ENCODE data around the gene APEH.
"Not testable (repeated sequence)": the region's sequence is repeated elsewhere in the genome, so short reads cannot be mapped to it uniquely, and the experiment has no call there.

Gene APEH

DNA sequence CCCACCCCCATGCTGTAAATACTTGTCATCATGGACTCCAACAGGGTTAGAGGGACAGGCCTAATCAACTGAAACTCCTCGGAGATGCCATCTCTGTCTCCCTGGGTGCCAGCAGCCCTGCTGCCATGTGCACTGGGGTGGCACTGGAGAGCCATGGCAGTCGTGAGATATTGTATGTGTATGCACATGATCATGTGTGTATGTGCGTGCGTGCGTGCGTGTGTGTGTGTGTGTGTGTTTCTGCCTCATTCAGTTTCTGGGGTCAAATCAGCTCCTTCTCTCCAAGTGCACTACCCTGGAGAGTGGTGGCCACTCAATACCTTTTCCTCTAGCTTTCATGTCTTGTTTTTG is 3.2 kb upstream of the APEH start:
- DNase-seq = no peak

DNA sequence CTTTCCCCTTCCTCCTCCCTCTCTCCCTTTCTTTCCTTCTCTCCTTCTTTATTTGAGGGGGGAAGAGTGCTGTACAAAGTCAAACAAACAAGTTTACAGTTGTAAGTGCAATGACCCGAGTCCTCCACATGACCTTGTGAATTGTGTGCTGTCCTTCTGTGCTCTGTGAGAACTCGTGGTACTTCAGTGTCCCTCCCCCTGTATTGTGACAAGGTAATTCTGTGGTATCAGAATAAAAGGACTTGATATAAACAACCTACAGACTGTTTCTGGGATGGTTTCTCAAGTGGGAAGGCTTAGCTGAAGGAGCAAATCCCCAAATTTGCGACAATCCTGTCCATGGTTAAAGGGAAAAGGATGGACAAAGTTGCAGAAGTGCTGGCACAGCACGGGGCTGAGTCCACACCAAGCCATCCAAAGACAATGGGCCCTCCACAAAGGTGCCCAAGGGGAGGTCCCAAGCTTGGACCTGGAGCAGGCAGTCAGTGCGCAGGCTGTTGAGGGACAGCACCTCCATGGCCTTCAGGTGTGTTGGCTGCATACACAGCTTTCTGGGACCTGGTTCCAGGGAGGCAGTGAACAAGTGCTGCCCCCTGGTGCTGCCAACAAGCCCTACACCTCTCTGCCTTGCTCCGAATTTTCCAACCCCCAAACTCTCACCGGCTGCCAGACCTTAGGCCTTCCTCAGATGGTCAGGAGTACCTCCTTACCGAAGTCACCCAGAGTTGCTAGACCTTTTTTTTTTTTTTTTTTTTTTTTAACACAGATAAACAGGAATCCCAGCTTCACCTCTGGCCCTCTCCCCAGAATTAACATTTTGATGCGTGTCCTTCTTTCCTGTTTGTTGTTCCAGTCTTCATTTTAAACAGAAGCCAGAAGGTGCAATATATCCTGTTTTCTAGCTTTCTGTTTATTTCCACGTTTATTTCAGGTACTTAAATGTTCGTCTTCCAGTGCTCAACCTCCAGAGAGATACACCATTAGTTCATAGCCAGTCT is 2.6 kb upstream of the APEH start:
- peak; percentile 25 to 71 for DNase-seq

DNA sequence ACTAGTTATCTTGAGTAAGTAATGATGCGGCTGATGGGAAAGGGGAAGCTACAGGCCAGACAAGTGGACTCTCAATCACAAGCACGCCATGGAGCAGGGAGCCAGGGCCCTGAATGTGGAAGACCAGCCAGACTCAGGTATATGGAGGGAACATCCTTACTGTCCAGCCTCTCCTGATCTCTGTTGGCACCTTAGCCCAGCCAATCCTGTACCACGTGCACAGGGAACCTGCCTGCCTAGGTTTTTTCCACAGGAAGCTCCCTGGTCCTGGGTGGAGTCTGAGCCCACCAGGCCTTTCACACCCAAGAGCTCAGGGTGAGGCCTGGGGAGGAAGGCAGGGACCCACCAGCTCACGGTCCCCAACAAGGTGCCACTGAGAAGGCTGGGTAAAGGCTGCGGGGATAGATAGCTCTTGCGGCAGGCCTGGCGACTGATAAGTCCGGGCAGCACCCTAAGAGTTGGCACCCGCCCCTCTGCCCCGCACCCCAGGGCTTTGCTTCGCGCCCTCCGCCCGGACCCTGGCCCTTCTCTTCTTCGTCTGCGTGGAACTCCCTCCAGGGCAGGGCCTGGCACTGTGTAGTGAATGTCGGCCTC is 933 bp upstream of the APEH start:
- DNase-seq = peak in 1 of 2 donors; percentile 26

DNA sequence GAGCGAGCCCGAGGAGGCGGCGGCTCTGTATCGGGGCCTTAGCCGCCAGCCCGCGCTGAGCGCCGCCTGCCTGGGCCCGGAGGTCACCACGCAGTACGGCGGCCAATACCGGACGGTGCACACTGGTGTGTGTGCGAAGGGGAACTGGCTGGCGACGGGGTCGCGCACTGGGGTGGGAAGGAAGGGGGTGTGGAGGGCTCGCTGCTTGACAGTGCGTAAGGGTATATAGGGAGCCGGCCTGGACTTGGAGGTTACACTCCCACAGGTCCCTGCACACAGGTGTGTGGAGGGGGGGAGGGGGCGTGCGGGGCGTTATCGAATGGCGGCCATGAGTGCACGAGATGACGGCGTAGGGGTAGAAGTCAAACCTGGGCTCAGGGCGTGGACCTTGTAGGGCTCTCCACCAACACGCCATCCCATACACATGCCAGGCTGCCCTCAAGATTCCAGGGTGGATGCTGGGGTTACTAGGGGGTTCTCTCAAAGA is 389 bp downstream of the APEH start:
- DNase-seq = peak in 1 of 2 donors; percentile 2

DNA sequence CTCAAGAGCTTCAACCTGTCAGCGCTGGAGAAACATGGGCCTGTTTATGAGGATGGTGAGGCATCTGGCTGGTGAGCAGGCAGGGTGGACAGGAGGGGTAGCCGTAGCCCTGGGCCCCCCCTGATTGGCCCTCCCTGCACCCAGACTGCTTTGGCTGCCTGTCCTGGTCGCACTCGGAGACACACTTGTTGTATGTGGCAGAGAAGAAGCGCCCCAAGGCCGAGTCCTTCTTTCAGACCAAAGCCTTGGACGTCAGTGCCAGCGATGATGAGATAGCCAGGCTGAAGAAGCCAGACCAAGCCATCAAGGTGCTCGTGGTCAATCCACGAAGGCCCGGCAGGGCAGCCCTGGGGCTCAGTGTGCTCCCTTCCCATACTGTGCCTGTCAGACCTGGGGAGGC is 1.8 kb downstream of the APEH start:
- no peak for DNase-seq

DNA sequence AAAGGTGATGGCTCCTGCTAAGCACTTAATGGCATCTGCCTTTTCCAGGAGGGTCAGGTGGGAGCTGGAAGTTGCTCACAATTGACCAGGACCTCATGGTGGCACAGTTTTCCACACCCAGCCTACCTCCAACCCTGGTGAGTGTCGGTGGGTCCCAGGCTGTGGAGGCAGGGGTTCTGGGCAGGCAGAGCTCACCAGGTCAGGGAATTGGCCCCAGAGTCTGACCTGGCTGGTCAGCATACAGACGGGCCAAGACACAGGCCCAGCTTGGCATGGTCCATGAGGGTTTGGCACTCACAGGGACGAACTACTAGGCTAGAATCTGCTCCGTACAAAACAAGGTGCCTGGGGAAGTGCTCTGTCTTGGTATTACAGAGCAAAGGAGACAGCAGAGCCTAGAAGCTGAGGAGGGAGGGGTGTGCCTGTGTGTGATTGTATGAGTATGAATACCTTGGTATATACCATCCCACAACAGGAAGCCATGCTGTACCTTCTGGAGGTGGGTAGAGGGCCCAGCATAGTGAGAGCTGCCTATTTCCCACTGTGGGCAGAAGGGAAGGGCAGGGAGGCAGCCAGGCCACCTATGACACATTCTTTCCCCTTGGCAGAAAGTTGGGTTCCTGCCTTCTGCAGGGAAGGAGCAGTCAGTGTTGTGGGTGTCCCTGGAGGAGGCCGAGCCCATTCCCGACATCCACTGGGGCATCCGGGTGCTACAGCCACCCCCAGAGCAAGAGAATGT is 6.5 kb downstream of the APEH start:
- no peak for DNase-seq

DNA sequence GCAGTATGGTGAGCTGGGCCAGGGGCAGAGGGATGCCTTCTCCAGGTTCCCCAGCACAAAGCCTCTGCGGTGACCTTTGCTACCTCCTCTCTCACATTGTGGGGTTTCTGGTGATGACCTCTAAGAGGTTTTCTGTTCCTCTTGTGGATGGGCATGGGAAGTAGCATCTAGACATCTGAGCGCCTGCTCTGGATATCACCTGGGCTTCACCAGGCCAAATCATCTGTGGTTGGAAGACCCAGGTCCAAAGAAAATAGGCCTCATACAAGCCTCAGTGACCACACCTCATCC is 7.0 kb downstream of the APEH start:
- no peak for DNase-seq

DNA sequence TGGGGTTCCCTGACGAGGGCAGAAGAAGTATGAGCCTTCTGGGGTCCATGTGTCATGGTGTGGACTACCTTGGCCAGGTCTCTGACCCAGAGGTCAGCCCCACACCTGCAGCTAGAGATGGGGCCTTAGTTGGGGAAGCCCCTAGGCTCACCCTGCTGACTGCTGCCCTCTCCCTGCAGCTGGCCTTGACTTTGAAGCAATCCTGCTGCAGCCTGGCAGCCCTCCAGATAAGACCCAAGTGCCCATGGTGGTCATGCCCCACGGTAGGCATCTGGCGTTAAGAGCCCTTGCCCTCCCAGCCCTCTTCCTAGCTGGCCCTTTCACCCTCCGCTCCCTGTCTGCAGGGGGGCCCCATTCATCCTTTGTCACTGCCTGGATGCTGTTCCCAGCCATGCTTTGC is 7.4 kb downstream of the APEH start:
- no peak for DNase-seq

DNA sequence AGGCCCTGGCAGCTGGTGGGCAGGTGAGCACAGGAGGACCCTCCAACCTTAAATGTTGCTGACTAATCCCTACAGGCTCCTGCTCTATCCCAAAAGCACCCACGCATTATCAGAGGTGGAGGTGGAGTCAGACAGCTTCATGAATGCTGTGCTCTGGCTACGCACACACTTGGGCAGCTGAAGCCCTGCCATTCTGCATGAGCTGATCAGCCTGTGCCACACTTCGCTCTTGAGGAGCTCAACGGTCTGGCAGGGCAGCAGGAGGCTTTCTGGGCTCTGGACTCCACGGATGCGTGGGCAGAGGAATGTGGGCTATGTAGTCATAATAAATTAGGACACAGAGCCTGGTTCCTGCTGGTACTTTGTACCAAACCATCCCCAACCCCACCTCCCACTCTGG is 9.0 kb downstream of the APEH start:
- DNase-seq = no peak

DNA sequence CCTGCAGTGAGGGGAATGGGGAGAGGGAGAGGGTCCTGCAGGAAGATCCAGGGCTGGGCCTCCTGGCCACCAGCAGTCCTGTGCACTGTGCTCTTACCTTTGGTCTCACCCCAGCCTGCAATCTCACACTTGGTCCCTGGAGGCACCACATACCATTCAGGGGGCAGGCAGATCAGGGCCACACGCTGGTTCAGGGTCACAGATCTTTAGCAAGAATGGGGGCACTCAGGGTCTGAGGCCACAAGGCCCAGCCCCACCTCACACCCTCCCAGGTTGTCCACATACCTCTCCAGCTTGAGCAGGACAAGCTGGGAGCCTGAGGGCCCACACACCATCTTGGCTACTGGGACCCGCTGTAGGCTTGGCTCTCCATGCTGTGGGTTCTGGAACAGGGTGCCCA is 10.3 kb downstream of the APEH start:
- not testable (repeated sequence) for DNase-seq

DNA sequence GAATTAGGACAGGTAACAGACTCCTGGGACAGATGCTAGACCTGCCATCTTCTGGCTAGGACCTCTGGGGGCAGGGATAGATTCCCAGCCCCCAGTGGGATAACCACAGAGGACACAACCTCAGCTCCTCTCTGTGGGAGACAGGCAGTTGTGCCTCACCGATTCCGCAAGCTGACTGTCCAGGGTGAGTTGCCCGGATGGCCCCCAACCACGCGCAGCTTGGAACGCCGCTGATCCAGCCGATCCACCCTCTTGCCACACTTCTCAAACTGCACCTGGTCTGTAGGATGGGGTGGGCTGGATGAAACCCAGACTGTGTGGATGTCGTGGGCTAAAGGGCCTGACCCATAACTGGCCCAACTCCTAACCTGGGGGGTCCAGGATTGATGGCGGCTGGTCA is 11.0 kb downstream of the APEH start:
- DNase-seq = not testable (repeated sequence)

DNA sequence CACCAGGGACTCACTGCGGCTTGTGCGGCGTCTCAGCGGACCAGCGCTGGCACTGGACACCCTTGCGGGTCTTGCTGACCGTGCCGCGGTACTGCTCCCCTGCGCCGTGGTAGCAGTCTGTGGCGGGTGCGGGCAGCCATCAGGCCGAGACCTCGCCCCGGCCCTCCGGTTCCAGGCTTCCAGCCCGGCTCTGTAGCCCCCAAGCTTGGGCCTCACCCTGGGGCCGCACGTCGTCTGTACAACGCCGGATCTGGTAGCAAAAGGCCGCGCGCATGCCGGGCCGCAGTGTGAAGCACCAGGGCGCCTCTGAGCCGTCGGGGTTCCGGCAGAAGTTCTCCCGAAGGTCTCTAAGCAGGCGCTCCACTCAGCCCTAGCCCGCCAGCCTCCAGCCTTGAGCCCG is 11.7 kb downstream of the APEH start:
- not testable (repeated sequence) for DNase-seq

DNA sequence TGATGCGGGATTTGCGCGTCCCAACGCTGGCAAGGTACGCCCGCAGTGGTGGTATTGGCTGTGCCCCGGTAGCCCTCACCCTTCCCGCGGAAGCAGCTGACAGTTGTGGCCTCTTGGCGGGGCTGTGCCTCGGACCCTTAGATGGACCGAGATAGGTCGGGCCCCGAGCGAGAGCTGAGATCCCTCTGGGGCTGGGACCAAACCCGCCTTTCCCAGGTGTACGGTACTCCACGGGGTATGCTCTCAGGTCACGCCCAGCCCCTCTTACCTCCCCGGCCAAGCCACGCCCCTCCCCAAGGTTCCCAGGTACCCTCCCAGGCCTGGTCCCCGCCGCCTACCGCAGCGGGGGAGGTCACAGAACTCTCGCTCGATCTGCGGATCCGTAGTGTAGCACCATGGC is 12.2 kb downstream of the APEH start:
- DNase-seq = not testable (repeated sequence)

DNA sequence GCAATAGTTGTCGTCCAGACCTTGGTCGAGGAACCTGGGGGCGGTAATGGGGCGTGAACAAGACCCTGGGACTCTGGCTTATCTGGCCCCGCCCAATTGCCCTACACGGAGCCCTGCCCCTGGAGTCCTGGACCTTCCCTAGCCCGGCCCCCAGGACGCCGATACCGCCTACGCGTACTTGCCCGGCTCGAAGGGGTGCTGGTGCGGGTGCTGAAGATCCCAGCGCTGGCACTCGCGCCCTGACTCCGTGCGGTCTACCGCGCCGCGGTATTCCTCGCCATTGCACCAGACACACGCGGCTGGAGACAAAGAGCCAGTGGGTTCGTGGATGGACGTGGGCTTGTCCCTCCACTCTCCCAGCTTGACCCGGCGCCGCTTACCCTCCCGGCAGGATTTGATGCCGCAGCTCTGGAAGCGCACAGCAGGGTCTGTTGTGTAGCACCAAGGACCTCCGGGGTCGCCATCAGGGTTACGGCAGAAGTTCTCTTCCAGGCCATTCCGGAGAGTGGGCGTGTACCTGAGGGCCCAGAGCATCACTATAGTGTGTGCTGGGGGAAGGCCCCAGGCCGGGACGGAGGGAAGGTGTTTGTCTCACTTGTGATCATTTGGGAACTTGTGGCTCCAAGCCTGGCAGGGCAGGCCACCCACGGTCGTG is 12.7 kb downstream of the APEH start:
- peak; percentile 40 to 57 for DNase-seq

DNA sequence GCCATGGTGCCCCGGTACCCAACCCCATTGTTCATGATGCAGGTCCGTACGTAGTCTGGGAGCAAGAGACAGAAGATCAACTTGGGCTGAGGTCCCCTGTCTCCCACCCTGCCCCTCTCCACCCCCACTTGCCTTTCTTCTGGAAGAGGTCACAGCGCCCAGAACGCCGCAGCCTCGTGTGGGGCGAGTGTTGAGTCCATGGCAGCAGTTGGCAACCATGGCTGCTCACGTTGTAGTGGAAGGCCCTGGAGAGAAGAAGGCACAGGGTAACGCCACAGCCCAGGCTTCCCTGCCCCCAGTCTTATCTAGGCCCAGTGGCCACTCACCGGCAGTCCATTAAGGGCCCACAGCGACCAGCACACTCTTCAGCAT is 13.3 kb downstream of the APEH start:
- DNase-seq = not testable (repeated sequence)

DNA sequence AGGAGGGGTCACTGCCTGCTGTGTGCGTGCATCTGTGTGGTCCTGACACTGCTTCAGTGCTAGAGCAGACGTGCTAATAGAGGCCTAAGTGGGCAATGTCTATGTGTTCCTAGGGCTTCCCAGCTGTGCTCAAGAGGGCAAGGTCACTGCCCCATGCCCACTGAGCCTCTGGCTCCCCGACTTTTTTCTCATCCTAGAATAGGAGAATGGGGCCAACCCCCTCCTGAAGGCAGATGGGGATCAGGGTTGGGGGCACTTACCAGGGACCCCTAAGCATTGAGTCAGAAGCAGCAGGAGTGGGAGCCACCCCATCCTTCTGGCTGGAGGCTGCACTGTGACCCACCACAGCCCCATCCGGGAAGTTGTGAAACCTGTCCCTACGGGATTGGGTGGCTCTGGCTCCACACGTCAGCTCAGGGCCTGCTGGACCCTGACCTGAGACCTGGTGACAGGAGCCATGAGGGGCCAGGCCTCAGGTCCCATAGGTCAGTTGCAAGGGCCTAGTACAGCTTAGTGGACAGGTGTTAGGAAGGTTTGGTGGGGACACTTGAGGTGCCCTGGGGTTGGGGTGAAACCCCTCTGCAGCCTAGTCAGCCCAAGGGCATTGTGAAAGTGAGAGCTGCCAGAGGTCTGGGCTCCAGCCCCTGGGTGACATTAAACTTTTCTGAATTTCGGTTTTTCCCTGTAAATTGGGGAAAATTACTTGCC is 14.3 kb downstream of the APEH start:
- not testable (repeated sequence) for DNase-seq

DNA sequence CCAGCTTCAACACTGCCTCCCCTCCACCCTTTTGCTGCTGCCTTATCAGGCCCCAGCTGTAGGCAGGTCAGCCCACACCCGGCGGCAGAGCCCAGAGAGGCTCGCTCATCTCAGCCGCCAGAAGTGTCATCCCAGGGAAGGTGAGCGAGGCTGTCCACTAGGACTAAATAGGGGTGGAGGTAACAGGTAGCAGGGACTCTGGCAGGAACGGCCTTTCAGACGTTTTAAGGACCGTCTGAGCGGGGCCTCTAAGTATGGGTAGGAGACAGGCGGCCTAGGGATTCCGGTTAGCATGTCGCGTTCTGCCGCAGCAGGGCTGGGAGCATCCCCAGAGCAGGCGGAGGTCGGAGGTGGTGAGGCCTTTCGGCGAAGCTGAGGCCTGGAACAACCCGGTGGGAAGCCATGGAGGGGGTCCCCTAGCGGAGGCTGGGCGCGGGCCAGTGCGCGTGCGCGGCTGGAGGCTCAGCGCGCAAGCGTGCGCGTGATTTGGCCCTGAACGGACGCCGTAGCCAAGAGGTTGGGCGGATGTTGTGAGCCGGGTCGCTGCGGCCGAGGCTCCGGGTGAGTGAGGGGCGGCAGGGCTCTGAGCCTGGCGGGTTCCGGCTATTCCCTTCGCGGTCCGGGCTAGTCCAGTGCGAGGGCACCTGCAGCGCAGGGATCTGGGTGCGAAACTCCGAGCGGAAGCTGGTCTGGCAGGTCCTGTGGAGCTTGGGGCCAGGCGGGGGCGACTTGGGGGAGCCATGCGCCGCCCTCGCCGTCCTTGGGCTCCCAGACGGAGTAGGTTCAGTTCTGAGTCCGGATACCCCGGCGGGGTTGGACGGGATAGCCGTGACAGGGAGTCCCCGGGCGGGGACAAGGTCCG is 15.1 kb downstream of the APEH start, which contains the start of the genes MST1 and RNF123:
Gene MST1 (minus strand): TSS at position 429 of the 862 bp plus-strand sequence. CDS start 783 bp downstream, outside the sequence.
Gene RNF123 (plus strand): TSS at position 512 of the 862 bp plus-strand sequence. CDS start 1,609 bp downstream, outside the sequence.
- DNase-seq = peak; percentile 77 to 93

DNA sequence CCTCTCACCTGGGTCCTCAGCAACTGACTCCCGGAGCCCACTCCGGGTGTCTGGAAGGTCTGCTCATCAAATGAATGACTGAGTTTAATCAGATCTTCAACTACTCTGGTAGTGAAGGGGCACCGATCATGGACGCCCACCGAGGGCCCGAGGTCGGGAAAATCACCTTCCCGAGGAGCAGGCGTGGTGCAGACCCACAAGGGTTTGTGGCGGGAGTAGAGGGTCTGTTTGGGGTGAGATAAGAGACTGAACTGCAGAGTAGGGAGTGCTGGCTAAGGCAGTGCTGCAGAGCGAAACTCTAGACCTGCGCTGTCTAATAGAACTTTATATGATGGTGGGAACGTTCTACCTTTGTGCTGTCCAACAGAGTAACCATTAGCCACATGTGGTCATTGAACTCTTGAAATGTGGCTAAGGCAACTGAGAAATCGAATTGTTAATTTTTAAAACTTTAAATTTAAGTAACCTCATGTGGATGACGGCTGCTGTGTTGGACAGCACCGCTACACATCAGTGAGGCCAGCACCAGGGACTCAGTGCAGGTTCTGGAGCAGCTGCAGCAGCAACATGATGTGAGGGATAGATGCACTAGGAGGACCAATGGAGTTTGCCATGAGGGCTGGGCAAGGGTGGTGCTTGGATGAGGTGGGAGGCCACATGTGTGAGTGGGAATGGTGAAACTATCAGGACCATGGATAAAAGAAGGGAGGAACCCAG is 15.9 kb downstream of the APEH start:
- not testable (repeated sequence) for DNase-seq

DNA sequence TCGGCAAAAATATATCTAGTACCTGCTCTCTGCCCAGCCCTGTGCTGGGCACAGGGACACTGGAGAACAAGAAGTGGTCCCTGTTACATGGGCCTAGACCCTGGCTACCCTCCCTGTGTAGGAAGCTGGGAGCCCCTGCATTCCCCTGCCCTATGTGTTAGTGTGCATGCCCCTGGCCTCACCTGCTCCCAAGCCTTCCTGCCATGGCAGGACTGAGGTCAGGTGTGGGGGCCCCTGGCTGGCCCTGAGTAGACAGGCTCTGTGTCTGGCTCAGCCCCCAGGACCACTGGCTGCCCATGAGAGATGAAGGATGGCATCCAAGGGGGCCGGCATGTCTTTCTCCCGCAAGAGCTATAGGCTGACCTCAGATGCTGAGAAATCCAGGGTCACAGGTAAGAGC is 16.7 kb downstream of the APEH start:
- DNase-seq = not testable (repeated sequence)

DNA sequence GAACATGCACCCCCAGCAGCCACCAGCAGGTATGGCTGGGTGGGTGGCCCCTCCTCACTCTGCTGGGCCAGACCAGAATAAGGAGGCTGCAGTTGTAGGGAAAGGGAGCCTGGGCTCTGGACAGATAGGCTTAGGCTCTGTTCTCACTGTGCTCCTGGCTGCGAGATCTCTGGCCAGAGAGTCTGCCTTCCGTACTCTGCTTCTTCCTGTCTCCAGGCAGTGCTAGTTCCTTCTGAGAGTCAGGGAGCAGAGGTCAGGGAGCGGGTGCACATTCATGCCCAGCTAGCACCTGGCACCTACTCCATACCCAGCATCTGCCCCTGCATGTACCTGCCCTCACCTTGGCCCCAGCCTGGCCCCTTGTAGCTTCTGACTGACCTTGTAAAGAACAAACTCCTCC is 17.3 kb downstream of the APEH start:
- DNase-seq = not testable (repeated sequence)

All from inflammatory macrophage treated with lipopolysaccharide for 1 hour (primary cell).